Adrenal gland (tissue), 12 donors: ENCODE data around the gene DAAM2. TPM values are rescaled to one million over a fixed set of nuclear protein-coding genes. Genes with fewer than 3 reads are reported as not detected.

Experiments used
- DNase-seq, 7 donors: peaks; one replicate each; pipeline ENCODE4 v3.0.0-alpha.2; 2019 to 2020
- H3K27ac ChIP-seq, 5 donors: fragments of 200-600 bp; sonication (generic) in 4 of 5; 1 replicate in 3 of 5; 2 replicates in 2 of 5; pipeline versions ENCODE4 v1.5.1 to v1.8.0; 2016 to 2020; ENCODE audit warnings: mild to moderate bottlenecking in 1 of 5
- H3K27me3 ChIP-seq: fragments of 200-600 bp; 2 replicates; pipeline ENCODE4 v1.8.0; 2021
- H3K36me3 ChIP-seq, 2 donors: fragments of 200-600 bp; replicated peaks in 1 of 2; 1 replicate in 1 of 2; 2 replicates in 1 of 2; pipeline versions ENCODE4 v1.5.1 to v1.8.0; 2018 to 2022
- H3K4me1 ChIP-seq, 2 donors: fragments of 200-600 bp; replicated peaks in 1 of 2; 1 replicate in 1 of 2; 2 replicates in 1 of 2; pipeline versions ENCODE4 v1.5.1 to v1.8.0; 2018 to 2021
- H3K4me3 ChIP-seq, 4 donors: fragments of 200-600 bp; sonication (generic) in 3 of 4; one replicate each; pipeline ENCODE4 v1.5.1; 2016 to 2018
- H3K9me3 ChIP-seq, 3 donors: fragments of 200-600 bp; sonication (generic) in 1 of 3; replicated peaks in 1 of 3; 1 replicate in 2 of 3; 2 replicates in 1 of 3; pipeline versions ENCODE4 v1.5.1 to v1.8.0; 2016 to 2021
- POLR2A ChIP-seq, 2 donors: fragments of 450-650 bp; IDR thresholded peaks; one replicate each; pipeline ENCODE4 v1.6.1; 2017; ENCODE audit warnings: antibody characterized with exemption in 2 of 2, mild to moderate bottlenecking in 2 of 2, moderate library complexity in 1 of 2
- WGBS, 4 donors: extraction: QIAGEN DNeasy Blood & Tissue Kit in 2 of 4; methylation state at CpG; one replicate each; pipeline versions ENCODE4 v1.1.5 to v1.1.7; 2013 to 2017; 5-methylcytosine and 5-hydroxymethylcytosine counted together
- intact Hi-C, 2 donors: fragments of 100-400 bp; cut with DNase I; formaldehyde crosslinking; loops; one replicate each; pipeline versions ENCODE4 v1.14.1 to v1.15.0; 2022 to 2023
- polyA plus RNA-seq, 3 donors: library from polyadenylated mRNA; stranded (reverse); fragments of 200-250 nt in 2 of 3; fragments of 350-450 nt in 1 of 3; fragmentation: Illumina TruSeq in 1 of 3; extraction: RNeasy Lipid Tissue Mini Kit (QIAGEN cat#74804) in 1 of 3; gene quantifications; one replicate each; pipeline ENCODE4 v1.2.3, GENCODE V29; 2013 to 2014
- total RNA-seq, 9 donors: library from RNA; depleted of rRNA in 4 of 9; stranded (reverse); fragments of >200 nt in 4 of 9; fragments of 120-200 nt in 1 of 9; fragmentation: NEBNext Ultra II Directional in 1 of 9; extraction: Animal tissue kit (Norgen Biotek cat#: 25700) in 1 of 9; gene quantifications; one replicate each; pipeline versions ENCODE4 v1.1.0 to v1.2.4, GENCODE V29; 2013 to 2023
- TF ChIP-seq, protein P1 (sequence below), 6 experiments: fragments of 450-650 bp in 4 of 6; fragments of 200-600 bp in 2 of 6; sonication (generic) in 1 of 6; IDR thresholded peaks; 1 replicate in 5 of 6; 2 replicates in 1 of 6; pipeline versions ENCODE4 v1.5.1 to v1.8.0; 2016 to 2021; ENCODE audit warnings: antibody characterized with exemption in 6 of 6, mild to moderate bottlenecking in 2 of 6, moderate library complexity in 1 of 6
- donor health status: healthy with polysubstance abuse.
- donor health status: Bipolar disorder and iron deficiency.
- donor health status: DM: yes; HTN: yes; CAD: no.
- donor health status: DM: no; HTN: no; CAD: no.
- donor health status: DM: no; HTN: no; CAD: no.
- donor health status: DM: yes; HTN: yes; CAD: no.

DAAM2 gene
- total and polyA plus RNA-seq, 12 donors = 28.1 to 72.1 (median 53.2) TPM

DNA sequence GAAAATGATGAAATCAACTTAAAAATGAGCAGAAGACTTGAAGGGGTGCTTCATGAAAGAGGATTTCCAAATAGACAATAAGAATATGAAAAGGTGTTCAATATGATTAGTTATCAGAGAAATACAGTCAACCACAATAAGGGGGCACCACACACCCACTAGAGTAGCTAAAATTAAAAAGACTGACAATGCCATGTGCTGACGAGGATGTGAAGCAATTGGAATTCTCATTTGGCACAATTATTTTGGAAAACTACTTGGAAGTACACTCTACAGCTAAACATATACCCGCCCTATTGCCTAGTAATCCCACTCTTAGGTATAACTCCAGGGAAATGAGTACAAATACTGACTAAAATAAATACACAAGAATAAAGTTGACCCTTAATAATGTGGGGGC lies 97.1 kb downstream of the DAAM2 start:
- TF ChIP-seq, protein P1, sequence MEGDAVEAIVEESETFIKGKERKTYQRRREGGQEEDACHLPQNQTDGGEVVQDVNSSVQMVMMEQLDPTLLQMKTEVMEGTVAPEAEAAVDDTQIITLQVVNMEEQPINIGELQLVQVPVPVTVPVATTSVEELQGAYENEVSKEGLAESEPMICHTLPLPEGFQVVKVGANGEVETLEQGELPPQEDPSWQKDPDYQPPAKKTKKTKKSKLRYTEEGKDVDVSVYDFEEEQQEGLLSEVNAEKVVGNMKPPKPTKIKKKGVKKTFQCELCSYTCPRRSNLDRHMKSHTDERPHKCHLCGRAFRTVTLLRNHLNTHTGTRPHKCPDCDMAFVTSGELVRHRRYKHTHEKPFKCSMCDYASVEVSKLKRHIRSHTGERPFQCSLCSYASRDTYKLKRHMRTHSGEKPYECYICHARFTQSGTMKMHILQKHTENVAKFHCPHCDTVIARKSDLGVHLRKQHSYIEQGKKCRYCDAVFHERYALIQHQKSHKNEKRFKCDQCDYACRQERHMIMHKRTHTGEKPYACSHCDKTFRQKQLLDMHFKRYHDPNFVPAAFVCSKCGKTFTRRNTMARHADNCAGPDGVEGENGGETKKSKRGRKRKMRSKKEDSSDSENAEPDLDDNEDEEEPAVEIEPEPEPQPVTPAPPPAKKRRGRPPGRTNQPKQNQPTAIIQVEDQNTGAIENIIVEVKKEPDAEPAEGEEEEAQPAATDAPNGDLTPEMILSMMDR (IDR thresholded peaks at IDR 0.05) = no peak
- TF ChIP-seq POLR2A (IDR thresholded peaks at IDR 0.05) = no peak
- DNase-seq = no peak
- Histone ChIP-seq H3K27ac (no peak overlapping the region), H3K4me3 (no peak overlapping the region), H3K27me3 (no peaks in the 10 kb centered on the region), H3K36me3 (peaks cover 0 to 13% of the 10 kb centered on the region in 2 donors), H3K4me1 (no peaks in the 10 kb centered on the region), H3K9me3 (no peaks in the 10 kb centered on the region)
- 86 to 95% (median 90%) methylated on average over 2 of the region's 2 CpGs for WGBS, 4 donors
- intact Hi-C loops = loop anchor here in 1 of 2 donors (10.0 kb wide), 1 partner anchor 524 kb away; no protein-coding TSS in a partner anchor

DNA sequence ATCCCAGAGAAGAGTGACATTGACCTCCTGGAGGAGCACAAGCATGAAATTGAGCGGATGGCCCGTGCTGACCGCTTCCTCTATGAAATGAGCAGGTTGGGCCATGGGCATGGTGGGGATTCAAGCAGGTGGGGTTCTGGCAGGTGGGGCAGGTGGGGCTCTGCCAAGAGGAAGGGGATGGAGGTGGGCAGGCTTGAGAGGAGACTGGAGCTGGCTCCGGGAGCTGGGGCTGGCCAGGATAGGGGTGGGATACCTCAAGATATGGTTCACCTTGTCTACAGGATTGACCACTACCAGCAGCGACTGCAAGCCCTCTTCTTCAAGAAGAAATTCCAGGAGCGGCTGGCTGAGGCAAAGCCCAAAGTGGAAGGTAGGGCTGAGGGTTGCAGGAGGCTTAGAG lies 99.2 kb downstream of the DAAM2 start:
- Histone ChIP-seq H3K27ac (no peak overlapping the region), H3K4me1 (no peaks in the 10 kb centered on the region)

DNA sequence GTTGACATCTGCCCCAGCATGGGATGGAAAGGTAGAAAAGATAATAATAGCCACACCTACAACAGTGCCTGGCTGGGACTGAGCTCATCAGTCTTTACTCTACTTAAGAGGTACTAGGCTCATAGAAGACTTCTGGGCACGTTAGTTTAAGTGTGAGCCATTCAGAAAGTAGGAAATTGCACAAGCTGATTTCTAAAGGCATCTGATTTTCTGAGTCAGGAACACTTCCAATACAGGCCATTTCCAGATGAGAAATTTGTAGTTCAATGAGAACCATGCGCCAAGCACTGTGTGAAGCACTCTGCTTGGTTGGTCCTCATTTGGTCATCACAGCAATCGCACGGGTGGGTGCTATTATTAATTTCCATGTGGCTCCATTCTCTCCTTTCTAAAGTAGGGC lies 99.8 kb downstream of the DAAM2 start:
- intact Hi-C loops = loop anchor here in 1 of 2 donors (2.0 to 5.0 kb wide), 2 partner anchors 513 to 530 kb away; no protein-coding TSS in a partner anchor
- no peak overlapping the region for H3K4me3 ChIP-seq
- H3K4me1 ChIP-seq = no peaks in the 10 kb centered on the region
- TF ChIP-seq POLR2A (IDR thresholded peaks at IDR 0.05) = no peak
- TF ChIP-seq, protein P1 (IDR thresholded peaks at IDR 0.05) = no peak
- WGBS, 4 donors = 40 to 62% (median 53%) methylated on average over 4 of the region's 4 CpGs
- H3K9me3 ChIP-seq = no peaks in the 10 kb centered on the region
- peaks cover 0 to 29% of the 10 kb centered on the region in 2 donors for H3K36me3 ChIP-seq
- peak overlapping the region in 1 of 5 donors; percentile 62 for H3K27ac ChIP-seq
- no peak for DNase-seq
- no peaks in the 10 kb centered on the region for H3K27me3 ChIP-seq

More for the DNA sequence above, 99.2 kb downstream of the DAAM2 start:
- Histone ChIP-seq H3K36me3 (peaks cover 0 to 23% of the 10 kb centered on the region in 2 donors), H3K4me3 (no peak overlapping the region), H3K9me3 (no peaks in the 10 kb centered on the region), H3K27me3 (no peaks in the 10 kb centered on the region)
- 82 to 100% (median 94%) methylated on average over 5 to 6 of the region's 6 CpGs for WGBS, 4 donors
- intact Hi-C loops = loop anchor here in 1 of 2 donors (2.0 to 5.0 kb wide), 2 partner anchors 513 to 529 kb away; no protein-coding TSS in a partner anchor
- TF ChIP-seq POLR2A (IDR thresholded peaks at IDR 0.05) = no peak
- TF ChIP-seq, protein P1 (IDR thresholded peaks at IDR 0.05) = no peak
- DNase-seq = no peak

DNA sequence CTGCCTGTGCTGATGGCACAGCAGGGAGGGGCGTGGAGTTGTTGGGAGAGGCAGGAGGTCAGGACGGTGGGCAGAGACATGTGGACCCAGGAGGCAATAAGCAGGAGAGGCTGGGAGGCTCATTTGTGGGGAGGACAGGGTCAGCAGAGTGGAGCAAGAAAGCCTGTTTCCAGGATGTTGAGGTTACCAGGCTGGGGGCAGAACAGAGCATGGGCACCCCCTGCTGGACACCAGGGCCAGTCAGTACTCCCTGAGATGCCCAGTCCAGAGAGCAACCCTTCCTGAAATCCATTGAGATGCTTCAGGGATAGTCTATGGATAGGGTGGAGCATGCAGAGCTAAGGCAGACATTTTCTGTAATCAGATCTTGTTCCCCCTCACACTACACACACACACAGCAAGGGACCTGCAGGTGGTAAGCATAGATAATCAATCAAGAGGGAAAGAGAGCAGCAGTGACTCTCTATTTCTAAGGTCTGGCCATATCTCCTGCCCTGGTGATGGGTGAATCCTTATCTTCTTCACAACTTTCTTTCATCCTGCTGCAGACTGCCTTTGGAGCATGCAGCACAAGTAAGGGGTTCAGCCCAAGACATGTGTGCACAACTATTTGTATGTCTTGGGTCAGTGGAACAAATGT lies 100.4 kb downstream of the DAAM2 start:
- no peaks in the 10 kb centered on the region for H3K9me3 ChIP-seq
- H3K27me3 ChIP-seq = no peaks in the 10 kb centered on the region
- no peak overlapping the region for H3K4me3 ChIP-seq
- H3K27ac ChIP-seq = peak overlapping the region in 1 of 5 donors; percentile 62
- no peaks in the 10 kb centered on the region for H3K4me1 ChIP-seq
- DNase-seq = peak; percentile 64 to 86 (median 74)
- intact Hi-C loops = loop anchor here in 1 of 2 donors (5.0 kb wide), 1 partner anchor 530 kb away; no protein-coding TSS in a partner anchor
- TF ChIP-seq, protein P1 (IDR thresholded peaks at IDR 0.05) = peak; percentile 52 to 80 (median 74)
- no peak for TF ChIP-seq POLR2A (IDR thresholded peaks at IDR 0.05)
- 58 to 90% (median 61%) methylated on average over 2 of the region's 2 CpGs for WGBS, 4 donors
- H3K36me3 ChIP-seq = peaks cover 0 to 36% of the 10 kb centered on the region in 2 donors
